Esophagus (tissue), 2 donors: ENCODE measurements around the gene FITM1. TPM values are rescaled to one million over a fixed set of nuclear protein-coding genes. Genes with fewer than 3 reads are reported as not detected.

ENCODE experiments used
- H3K27ac ChIP-seq, 2 donors: one replicate each; pipeline ENCODE4 v1.5.1; 2013; ENCODE audit warnings: low read depth in 2 of 2, mild to moderate bottlenecking in 2 of 2, inconsistent platforms in 1 of 2, low read length in 1 of 2, moderate library complexity in 1 of 2
- H3K27me3 ChIP-seq, 2 donors: one replicate each; pipeline ENCODE4 v1.6.1; 2013; ENCODE audit warnings: low read length in 2 of 2, control low read depth in 1 of 2, mild to moderate bottlenecking in 1 of 2; ENCODE audit not compliant: insufficient read depth in 2 of 2, control insufficient read depth in 1 of 2
- H3K36me3 ChIP-seq, 2 donors: one replicate each; pipeline ENCODE4 v1.6.1; 2013; ENCODE audit warnings: low read length in 1 of 2; ENCODE audit not compliant: control insufficient read depth in 2 of 2, insufficient read depth in 2 of 2
- H3K4me1 ChIP-seq, 2 donors: one replicate each; pipeline ENCODE4 v1.6.1; 2013; ENCODE audit warnings: low read length in 1 of 2; ENCODE audit not compliant: control insufficient read depth in 2 of 2, insufficient read depth in 2 of 2
- H3K4me3 ChIP-seq, 2 donors: one replicate each; pipeline ENCODE4 v1.5.1; 2013; ENCODE audit warnings: low read length in 2 of 2, mild to moderate bottlenecking in 2 of 2, low read depth in 1 of 2, moderate library complexity in 1 of 2
- H3K9me3 ChIP-seq, 2 donors: one replicate each; pipeline ENCODE4 v1.6.1; 2013; ENCODE audit warnings: mild to moderate bottlenecking in 2 of 2, low read depth in 1 of 2, low read length in 1 of 2, moderate library complexity in 1 of 2; ENCODE audit not compliant: control insufficient read depth in 2 of 2, insufficient read depth in 1 of 2
- WGBS, 2 donors: extraction: QIAGEN DNeasy Blood & Tissue Kit; methylation state at CpG; one replicate each; pipeline ENCODE4 v1.1.7; 2013; 5-methylcytosine and 5-hydroxymethylcytosine counted together
- polyA plus RNA-seq, 2 donors: library from polyadenylated mRNA; stranded (reverse); fragments of 200-250 nt; gene quantifications; one replicate each; pipeline ENCODE4 v1.2.3, GENCODE V29; 2013
- donor health status: healthy with polysubstance abuse.
- donor health status: Bipolar disorder and iron deficiency.

Gene FITM1, protein sequence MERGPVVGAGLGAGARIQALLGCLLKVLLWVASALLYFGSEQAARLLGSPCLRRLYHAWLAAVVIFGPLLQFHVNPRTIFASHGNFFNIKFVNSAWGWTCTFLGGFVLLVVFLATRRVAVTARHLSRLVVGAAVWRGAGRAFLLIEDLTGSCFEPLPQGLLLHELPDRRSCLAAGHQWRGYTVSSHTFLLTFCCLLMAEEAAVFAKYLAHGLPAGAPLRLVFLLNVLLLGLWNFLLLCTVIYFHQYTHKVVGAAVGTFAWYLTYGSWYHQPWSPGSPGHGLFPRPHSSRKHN
- polyA plus RNA-seq = 1 to 10 TPM in 1 of 2 donors, under 1 TPM in 1; 0.60 to 1.1 TPM

DNA sequence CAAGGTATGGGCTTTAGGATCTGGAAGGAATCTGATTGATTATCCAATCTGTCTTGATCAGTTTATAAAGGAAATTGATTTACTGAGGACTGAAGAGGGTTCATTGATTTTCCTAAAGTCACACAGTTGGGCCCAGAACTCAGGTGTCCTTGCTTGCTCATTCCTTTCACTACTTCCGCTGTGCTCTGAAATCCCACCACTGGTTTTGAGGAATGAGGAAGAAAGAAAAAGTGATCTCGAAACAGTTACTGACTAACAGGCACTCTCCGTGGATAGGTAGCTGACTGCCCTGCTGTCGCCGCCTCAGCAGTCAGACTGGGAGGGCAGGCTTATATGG is at the start of gene FITM1:
Gene FITM1 (plus strand): TSS at position 280 of the 337 bp plus-strand sequence. CDS start 905 bp downstream, outside the sequence.
- no peak within 1 kb of the TSS for H3K27ac ChIP-seq
- H3K4me3 ChIP-seq = no peak within 1 kb of the TSS
- no peaks in the 10 kb centered on the region for H3K9me3 ChIP-seq
- no peaks in the 10 kb centered on the region for H3K27me3 ChIP-seq
- H3K4me1 ChIP-seq = peaks cover 0 to 5% of the 10 kb centered on the region in 2 donors
- no peaks in the 10 kb centered on the region for H3K36me3 ChIP-seq
- WGBS, 2 donors = 91 to 93% methylated on average over 5 of the region's 5 CpGs

DNA sequence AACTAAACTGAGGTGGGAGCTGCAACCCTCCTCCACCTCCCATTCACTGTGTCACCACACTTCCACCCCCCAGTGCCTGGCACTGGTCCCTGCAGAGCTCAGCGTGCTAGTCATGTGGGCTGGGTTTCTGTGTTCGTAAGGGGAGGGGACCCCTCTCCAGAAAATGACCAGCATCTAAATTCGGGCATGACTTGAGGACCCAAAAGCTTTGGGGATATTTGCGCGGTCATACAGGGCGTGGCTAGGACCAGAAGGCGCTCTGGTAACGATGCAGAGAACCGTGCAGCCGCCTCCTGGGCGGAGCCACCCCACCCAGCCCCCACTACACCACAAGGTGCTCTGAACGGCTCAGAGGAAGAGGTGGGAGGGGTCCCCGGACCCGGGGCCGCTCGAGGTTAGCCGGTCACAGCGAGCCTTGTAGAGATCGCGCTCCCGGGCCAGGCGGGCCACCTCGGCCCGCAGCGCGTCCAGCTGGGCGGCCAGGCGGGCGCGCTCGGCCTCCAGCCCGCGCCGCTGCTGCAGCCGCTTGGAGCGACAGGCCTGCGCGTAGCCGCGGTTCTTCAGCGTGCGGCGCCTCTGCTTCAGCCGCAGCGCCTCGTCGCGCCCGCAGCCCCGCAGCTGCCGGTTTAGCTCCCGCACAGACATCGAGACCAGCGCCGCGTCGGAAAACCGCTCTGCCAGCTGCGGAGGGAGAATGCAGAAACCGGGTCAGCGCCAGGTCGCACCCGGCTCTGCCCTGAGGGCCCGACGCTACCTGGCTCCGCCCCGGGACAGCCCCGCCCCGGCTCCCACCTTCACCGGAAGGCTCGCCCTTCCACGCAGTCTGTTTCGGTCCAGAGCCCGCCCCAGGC is 49.3 kb upstream of the FITM1 start:
- 0% methylated on average over 66 to 74 of the region's 74 CpGs for WGBS, 2 donors
- Histone ChIP-seq H3K27ac (peak overlapping the region; percentile 15 to 61), H3K4me3 (peak overlapping the region; percentile 46 to 59), H3K27me3 (no peaks in the 10 kb centered on the region), H3K4me1 (peaks cover 0 to 8% of the 10 kb centered on the region in 2 donors), H3K36me3 (no peaks in the 10 kb centered on the region), H3K9me3 (no peaks in the 10 kb centered on the region)

DNA sequence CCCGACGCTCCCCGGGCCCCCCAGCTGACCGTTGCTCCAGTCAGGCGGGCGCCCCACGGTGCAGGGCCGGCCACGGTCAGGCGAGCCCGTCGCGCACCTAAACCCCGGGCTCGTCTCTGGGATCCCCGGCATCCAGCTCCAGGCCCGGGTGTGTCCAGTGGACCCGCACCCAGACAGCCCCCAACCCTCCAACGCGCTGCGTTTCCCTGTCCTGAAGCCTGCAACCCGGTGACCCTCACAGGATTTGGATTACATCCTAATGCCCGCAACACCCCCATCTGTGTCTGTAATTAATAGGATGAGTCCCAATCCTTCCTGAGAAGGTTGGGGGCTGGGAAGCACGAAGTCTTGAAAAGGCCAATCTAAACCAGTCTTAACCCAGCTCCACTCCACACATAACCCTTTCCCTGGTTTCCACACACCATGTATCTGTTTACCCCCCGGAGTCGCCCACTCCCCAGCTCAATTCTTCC is 48.7 kb upstream of the FITM1 start:
- WGBS, 2 donors = 24 to 33% methylated on average over 15 to 26 of the region's 26 CpGs
- Histone ChIP-seq H3K27ac (peak overlapping the region in 1 of 2 donors; percentile 14), H3K4me3 (peak overlapping the region; percentile 46 to 59), H3K36me3 (no peaks in the 10 kb centered on the region), H3K27me3 (no peaks in the 10 kb centered on the region), H3K9me3 (no peaks in the 10 kb centered on the region), H3K4me1 (peaks cover 0 to 8% of the 10 kb centered on the region in 2 donors)

GRCh38 chr14:24082411-24083080 is 47.9 kb upstream of the FITM1 start:
- Histone ChIP-seq H3K9me3 (no peaks in the 10 kb centered on the region), H3K4me1 (peaks cover 0 to 6% of the 10 kb centered on the region in 2 donors), H3K4me3 (no peak overlapping the region), H3K36me3 (no peaks in the 10 kb centered on the region), H3K27me3 (no peaks in the 10 kb centered on the region), H3K27ac (no peak overlapping the region)
- 94 to 95% methylated on average over 5 of the region's 5 CpGs for WGBS, 2 donors

GRCh38 chr14:24083462-24083861 is 47.0 kb upstream of the FITM1 start:
- H3K27me3 ChIP-seq = no peaks in the 10 kb centered on the region
- no peaks in the 10 kb centered on the region for H3K9me3 ChIP-seq
- no peaks in the 10 kb centered on the region for H3K36me3 ChIP-seq
- 72 to 86% methylated on average over 3 of the region's 3 CpGs for WGBS, 2 donors
- peaks cover 0 to 6% of the 10 kb centered on the region in 2 donors for H3K4me1 ChIP-seq
- H3K4me3 ChIP-seq = no peak overlapping the region
- no peak overlapping the region for H3K27ac ChIP-seq

- H3K4me1 ChIP-seq = peaks cover 0 to 6% of the 10 kb centered on the region in 2 donors
- H3K27ac ChIP-seq = no peak overlapping the region
- no peaks in the 10 kb centered on the region for H3K36me3 ChIP-seq
- no peaks in the 10 kb centered on the region for H3K27me3 ChIP-seq
- H3K9me3 ChIP-seq = no peaks in the 10 kb centered on the region
- H3K4me3 ChIP-seq = no peak overlapping the region
- 92 to 100% methylated on average over 2 of the region's 2 CpGs for WGBS, 2 donors
Measured at GRCh38 chr14:24084440-24084839, 46.0 kb upstream of the FITM1 start.

DNA sequence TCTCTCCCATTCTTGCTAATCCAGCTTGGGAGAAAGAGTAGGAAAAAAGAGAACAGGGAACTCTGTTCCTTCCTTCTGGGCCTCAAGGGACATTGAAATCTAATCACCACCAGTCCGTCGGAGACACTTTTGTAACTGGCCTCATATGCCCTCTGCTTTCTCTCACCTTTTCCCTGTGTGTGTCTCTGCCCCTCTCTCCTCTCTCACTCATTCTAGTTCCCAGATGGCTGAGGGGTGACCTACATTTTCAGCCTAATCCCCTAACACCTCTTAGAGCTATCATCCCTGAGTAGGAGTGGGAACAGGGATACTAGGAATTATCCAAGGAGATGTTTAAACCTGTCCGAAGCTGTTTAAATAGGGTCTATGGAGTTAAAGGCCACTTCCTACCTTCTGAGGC is 45.2 kb upstream of the FITM1 start:
- no peak overlapping the region for H3K27ac ChIP-seq
- no peaks in the 10 kb centered on the region for H3K27me3 ChIP-seq
- 90 to 91% methylated on average over 3 of the region's 3 CpGs for WGBS, 2 donors
- no peaks in the 10 kb centered on the region for H3K9me3 ChIP-seq
- H3K4me1 ChIP-seq = peaks cover 0 to 6% of the 10 kb centered on the region in 2 donors
- H3K4me3 ChIP-seq = no peak overlapping the region
- no peaks in the 10 kb centered on the region for H3K36me3 ChIP-seq

GRCh38 chr14:24086193-24086955 is 44.1 kb upstream of the FITM1 start:
- Histone ChIP-seq H3K27me3 (no peaks in the 10 kb centered on the region), H3K36me3 (no peaks in the 10 kb centered on the region), H3K4me3 (no peak overlapping the region), H3K9me3 (no peaks in the 10 kb centered on the region), H3K27ac (no peak overlapping the region), H3K4me1 (peaks cover 0 to 3% of the 10 kb centered on the region in 2 donors)
- WGBS, 2 donors = 64 to 78% methylated on average over 3 of the region's 3 CpGs

DNA sequence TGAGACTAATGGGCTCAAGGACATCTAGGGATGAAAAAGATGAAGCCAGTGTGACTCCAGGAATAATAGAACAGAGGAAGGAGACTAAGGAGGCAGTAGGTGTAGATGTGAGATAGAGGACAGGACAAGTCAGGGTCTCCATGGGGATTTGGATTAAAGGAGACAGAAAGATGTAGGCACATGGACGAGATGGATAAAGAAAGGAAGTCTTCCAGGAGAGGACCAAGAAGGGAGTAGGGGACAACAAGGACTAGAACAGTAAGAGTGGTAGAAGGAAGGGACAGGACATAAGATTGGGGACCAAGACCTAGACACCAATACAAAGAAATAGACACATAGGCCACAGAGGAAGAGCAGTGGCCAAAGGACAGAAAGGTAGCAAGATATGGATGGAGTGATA is 43.5 kb upstream of the FITM1 start:
- Histone ChIP-seq H3K36me3 (no peaks in the 10 kb centered on the region), H3K27ac (no peak overlapping the region), H3K27me3 (no peaks in the 10 kb centered on the region), H3K9me3 (no peaks in the 10 kb centered on the region), H3K4me1 (no peaks in the 10 kb centered on the region), H3K4me3 (no peak overlapping the region)
- WGBS, 2 donors = 78 to 87% methylated on average over 1 of the region's 1 CpG
